HEK293 (cell line): ENCODE results near the gene PABPC4L.

Experiments
- CTCF ChIA-PET: fragments of 350-600 bp; formaldehyde crosslinking; extraction: SDS; loops from one replicate; lab custom pipeline; 2021; ENCODE audit warnings: antibody characterized with exemption; lab: Yijun Ruan, JAX
- POLR2A ChIA-PET: fragments of 300-600 bp; formaldehyde crosslinking; extraction: SDS; loops from one replicate; lab custom pipeline; 2020; ENCODE audit warnings: antibody characterized with exemption, inconsistent platforms; lab: Yijun Ruan, JAX
- H3K27ac ChIP-seq: fragments of 200-500 bp; sonication (Bioruptor generic); 2 replicates; pipeline ENCODE4 v1.5.1; 2014; ENCODE audit warnings: low read depth, low read length, control low read depth, inconsistent platforms; ENCODE audit errors: extremely low read depth
- H3K36me3 ChIP-seq, 2 experiments: fragments of 200-500 bp in 1 of 2; sonication (Bioruptor generic) in 1 of 2; 1 replicate in 1 of 2; 2 replicates in 1 of 2; pipeline ENCODE4 v1.5.1; 2014 to 2017; ENCODE audit warnings: inconsistent platforms in 2 of 2, low read length in 2 of 2; ENCODE audit not compliant: control insufficient read depth in 2 of 2, insufficient read depth in 1 of 2
- H3K4me1 ChIP-seq: fragments of 200-500 bp; sonication (Bioruptor generic); 2 replicates; pipeline ENCODE4 v1.5.1; 2014; ENCODE audit warnings: mild to moderate bottlenecking, low read length, inconsistent platforms; ENCODE audit not compliant: control insufficient read depth, insufficient read depth
- H3K4me3 ChIP-seq: 2 replicates; pipeline ENCODE4 v1.5.1; 2011; ENCODE audit warnings: low read depth, mild to moderate bottlenecking, control low read depth, low read length, moderate library complexity
- H3K9me3 ChIP-seq: fragments of 200-500 bp; sonication (Bioruptor generic); 2 replicates; pipeline ENCODE4 v1.5.1; 2014; ENCODE audit warnings: low read depth, low read length, inconsistent platforms; ENCODE audit not compliant: control insufficient read depth, insufficient read depth
- GLI2 ChIP-seq: fragments of 450-650 bp; formaldehyde crosslinking; IDR thresholded peaks from 2 replicates; pipeline ENCODE4; 2017; ENCODE audit warnings: missing biosample characterization, missing genetic modification characterization, low read depth, borderline replicate concordance
- GLIS1 ChIP-seq: fragments of 450-650 bp; formaldehyde crosslinking; IDR thresholded peaks from 2 replicates; pipeline ENCODE4 v1.5.1; 2016; ENCODE audit warnings: missing biosample characterization, missing genetic modification characterization
- HOXC10 ChIP-seq: sonication (generic); formaldehyde crosslinking; IDR thresholded peaks from 2 replicates; pipeline ENCODE4 v1.8.1; 2023; ENCODE audit warnings: mild to moderate bottlenecking, missing genetic modification reagents
- KLF10 ChIP-seq: fragments of 450-650 bp; IDR thresholded peaks from 2 replicates; pipeline ENCODE4 v1.5.1; 2018; ENCODE audit warnings: missing biosample characterization, mild to moderate bottlenecking, missing genetic modification characterization
- OSR2 ChIP-seq: fragments of 450-650 bp; formaldehyde crosslinking; IDR thresholded peaks from 2 replicates; pipeline ENCODE4 v1.5.1; 2016; ENCODE audit warnings: missing biosample characterization, missing genetic modification characterization
- ZBTB7A ChIP-seq: fragments of 450-650 bp; formaldehyde crosslinking; IDR thresholded peaks from 2 replicates; pipeline ENCODE4 v1.5.1; 2016; ENCODE audit warnings: low read depth, missing biosample characterization, missing genetic modification characterization
- ZEB2 ChIP-seq: fragments of 450-650 bp; formaldehyde crosslinking; IDR thresholded peaks from 2 replicates; pipeline ENCODE4 v1.5.1; 2016; ENCODE audit warnings: missing biosample characterization, missing genetic modification characterization
- ZFHX2 ChIP-seq: fragments of 450-650 bp; formaldehyde crosslinking; conservative IDR thresholded peaks from 2 replicates; pipeline ENCODE4 v1.5.1; 2016; ENCODE audit warnings: missing biosample characterization, missing genetic modification characterization
- ZNF112 ChIP-seq: fragments of 450-650 bp; formaldehyde crosslinking; IDR thresholded peaks from 2 replicates; pipeline ENCODE4 v1.5.0; 2017; ENCODE audit warnings: missing biosample characterization, missing genetic modification characterization
- ZNF146 ChIP-seq: fragments of 450-650 bp; formaldehyde crosslinking; IDR thresholded peaks from 2 replicates; pipeline ENCODE4 v1.5.1; 2016; ENCODE audit warnings: missing biosample characterization, missing genetic modification characterization
- ZNF211 ChIP-seq: fragments of 450-650 bp; formaldehyde crosslinking; IDR thresholded peaks from 2 replicates; pipeline ENCODE4 v1.5.1; 2016; ENCODE audit warnings: low read depth, missing biosample characterization, missing genetic modification characterization
- ZNF341 ChIP-seq: fragments of 450-650 bp; formaldehyde crosslinking; IDR thresholded peaks from 2 replicates; pipeline ENCODE4; 2016; ENCODE audit warnings: low read depth, missing biosample characterization, missing genetic modification characterization
- ZNF350 ChIP-seq: fragments of 450-650 bp; formaldehyde crosslinking; IDR thresholded peaks from 2 replicates; pipeline ENCODE4 v1.5.0; 2017; ENCODE audit warnings: missing biosample characterization, mild to moderate bottlenecking, missing genetic modification characterization
- ZNF362 ChIP-seq: fragments of 450-650 bp; formaldehyde crosslinking; IDR thresholded peaks from 2 replicates; pipeline ENCODE4 v1.5.1; 2016; ENCODE audit warnings: missing biosample characterization, missing genetic modification characterization
- ZNF404 ChIP-seq: fragments of 450-650 bp; formaldehyde crosslinking; IDR thresholded peaks from 2 replicates; pipeline ENCODE4 v1.5.1; 2017; ENCODE audit warnings: missing biosample characterization, missing genetic modification characterization
- ZNF501 ChIP-seq: fragments of 450-650 bp; formaldehyde crosslinking; IDR thresholded peaks from 2 replicates; pipeline ENCODE4 v1.5.1; 2016; ENCODE audit warnings: missing biosample characterization, missing genetic modification characterization
- ZNF514 ChIP-seq: fragments of 450-650 bp; formaldehyde crosslinking; IDR thresholded peaks from 2 replicates; pipeline ENCODE4 v1.5.1; 2016; ENCODE audit warnings: missing biosample characterization, missing genetic modification characterization
- ZNF549 ChIP-seq: fragments of 450-650 bp; IDR thresholded peaks from 2 replicates; pipeline ENCODE4 v1.5.1; 2018; ENCODE audit warnings: missing biosample characterization, missing genetic modification characterization, mild to moderate bottlenecking, inconsistent platforms, moderate library complexity
- ZNF561 ChIP-seq: fragments of 450-650 bp; IDR thresholded peaks from 2 replicates; pipeline ENCODE4 v1.5.1; 2018; ENCODE audit warnings: missing biosample characterization, missing genetic modification characterization, borderline replicate concordance
- ZNF626 ChIP-seq: fragments of 450-650 bp; sonication (Bioruptor Pico); formaldehyde crosslinking; IDR thresholded peaks from 2 replicates; pipeline ENCODE4 v1.5.1; 2018; ENCODE audit warnings: missing biosample characterization, missing genetic modification characterization, inconsistent platforms
- ZNF776 ChIP-seq: fragments of 450-650 bp; formaldehyde crosslinking; IDR thresholded peaks from 2 replicates; pipeline ENCODE4 v1.5.0; 2017; ENCODE audit warnings: missing biosample characterization, missing genetic modification characterization, borderline replicate concordance
- ZSCAN30 ChIP-seq: fragments of 450-650 bp; IDR thresholded peaks from 2 replicates; pipeline ENCODE4 v1.5.1; 2018; ENCODE audit warnings: missing biosample characterization, mild to moderate bottlenecking, missing genetic modification characterization, moderate library complexity
- TF ChIP-seq, protein P1 (sequence below): fragments of 450-650 bp; formaldehyde crosslinking; IDR thresholded peaks from 2 replicates; pipeline ENCODE4 v1.5.1; 2016; ENCODE audit warnings: missing biosample characterization, missing genetic modification characterization
- TF ChIP-seq, protein P2 (sequence below): fragments of 450-650 bp; formaldehyde crosslinking; IDR thresholded peaks from 2 replicates; pipeline ENCODE4 v1.5.1; 2016; ENCODE audit warnings: missing biosample characterization, missing genetic modification characterization, borderline replicate concordance

The PABPC4L gene

DNA sequence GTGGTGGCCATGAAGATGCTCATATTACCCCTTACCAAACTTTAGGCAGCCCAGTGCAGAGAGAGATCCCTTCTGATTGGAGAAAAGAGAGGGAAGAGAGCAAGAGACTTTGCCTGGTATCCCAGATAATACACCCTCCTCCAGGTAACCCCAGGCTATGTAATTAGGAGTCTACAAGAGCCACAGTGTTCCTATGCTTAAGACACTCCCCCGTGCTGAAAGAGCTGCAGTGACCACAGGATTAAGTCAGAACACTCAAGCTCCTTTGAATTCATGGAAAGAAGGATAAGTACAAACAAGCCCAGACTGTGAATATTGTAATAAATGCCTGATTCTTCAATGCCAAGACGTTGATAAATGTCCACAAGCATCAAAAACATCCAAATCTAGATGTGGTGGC is 41.4 kb downstream of the PABPC4L start:
- TF ChIP-seq ZNF514 (tag by site-specific recombination): no peak
- no peak for TF ChIP-seq ZBTB7A (tag by site-specific recombination)
- TF ChIP-seq, protein P1, sequence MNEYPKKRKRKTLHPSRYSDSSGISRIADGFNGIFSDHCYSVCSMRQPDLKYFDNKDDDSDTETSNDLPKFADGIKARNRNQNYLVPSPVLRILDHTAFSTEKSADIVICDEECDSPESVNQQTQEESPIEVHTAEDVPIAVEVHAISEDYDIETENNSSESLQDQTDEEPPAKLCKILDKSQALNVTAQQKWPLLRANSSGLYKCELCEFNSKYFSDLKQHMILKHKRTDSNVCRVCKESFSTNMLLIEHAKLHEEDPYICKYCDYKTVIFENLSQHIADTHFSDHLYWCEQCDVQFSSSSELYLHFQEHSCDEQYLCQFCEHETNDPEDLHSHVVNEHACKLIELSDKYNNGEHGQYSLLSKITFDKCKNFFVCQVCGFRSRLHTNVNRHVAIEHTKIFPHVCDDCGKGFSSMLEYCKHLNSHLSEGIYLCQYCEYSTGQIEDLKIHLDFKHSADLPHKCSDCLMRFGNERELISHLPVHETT (tag by site-specific recombination): no peak
- TF ChIP-seq, protein P2, sequence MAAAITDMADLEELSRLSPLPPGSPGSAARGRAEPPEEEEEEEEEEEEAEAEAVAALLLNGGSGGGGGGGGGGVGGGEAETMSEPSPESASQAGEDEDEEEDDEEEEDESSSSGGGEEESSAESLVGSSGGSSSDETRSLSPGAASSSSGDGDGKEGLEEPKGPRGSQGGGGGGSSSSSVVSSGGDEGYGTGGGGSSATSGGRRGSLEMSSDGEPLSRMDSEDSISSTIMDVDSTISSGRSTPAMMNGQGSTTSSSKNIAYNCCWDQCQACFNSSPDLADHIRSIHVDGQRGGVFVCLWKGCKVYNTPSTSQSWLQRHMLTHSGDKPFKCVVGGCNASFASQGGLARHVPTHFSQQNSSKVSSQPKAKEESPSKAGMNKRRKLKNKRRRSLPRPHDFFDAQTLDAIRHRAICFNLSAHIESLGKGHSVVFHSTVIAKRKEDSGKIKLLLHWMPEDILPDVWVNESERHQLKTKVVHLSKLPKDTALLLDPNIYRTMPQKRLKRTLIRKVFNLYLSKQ (tag by site-specific recombination): no peak
- no peak for TF ChIP-seq GLI2 (tag by site-specific recombination)
- no peak for TF ChIP-seq ZNF350 (tag by site-specific recombination)
- TF ChIP-seq KLF10 (tag by site-specific recombination): no peak
- no peak for TF ChIP-seq ZNF501
- no peak for TF ChIP-seq ZNF626 (tag by site-specific recombination)
- Histone ChIP-seq H3K9me3 (no peaks in the 10 kb centered on the region), H3K4me1 (no peaks in the 10 kb centered on the region), H3K27ac (no peak overlapping the region), H3K4me3 (no peak overlapping the region), H3K36me3 (no peaks in the 10 kb centered on the region)
- ChIA-PET POLR2A (no interaction called here), CTCF (no interaction called here)

DNA sequence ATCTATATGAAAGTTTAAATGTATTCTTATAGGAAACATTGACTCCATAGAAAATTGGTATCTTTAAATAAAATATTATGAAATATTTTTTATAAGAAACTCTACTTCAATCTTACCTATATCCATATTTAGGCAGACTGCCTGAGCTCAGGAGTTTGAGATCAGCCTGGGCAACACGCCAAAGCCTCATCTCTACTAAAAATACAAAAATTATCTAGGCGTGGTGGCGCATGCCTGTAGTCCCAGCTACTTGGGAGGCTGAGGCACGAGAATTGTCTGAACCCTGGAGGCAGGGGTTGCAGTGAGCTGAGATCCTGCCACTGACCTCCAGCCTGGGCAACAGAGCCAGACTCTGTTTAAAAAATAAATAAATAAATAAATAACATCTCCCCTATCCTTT is 47.5 kb downstream of the PABPC4L start:
- CTCF ChIA-PET: no interaction called here
- H3K27ac ChIP-seq: no peak overlapping the region
- no peak overlapping the region for H3K4me3 ChIP-seq
- no peak for TF ChIP-seq OSR2
- TF ChIP-seq GLIS1 (tag by site-specific recombination): no peak
- TF ChIP-seq ZNF146 (tag by site-specific recombination): no peak
- no peak for TF ChIP-seq ZNF561 (tag by site-specific recombination)
- TF ChIP-seq ZNF362 (tag by site-specific recombination): no peak
- TF ChIP-seq ZNF112: no peak
- no peak for TF ChIP-seq ZNF404 (tag by site-specific recombination)
- TF ChIP-seq ZSCAN30 (tag by site-specific recombination): no peak
- TF ChIP-seq ZNF776 (tag by site-specific recombination): no peak
- no peak for TF ChIP-seq ZNF341 (tag by site-specific recombination)
- TF ChIP-seq ZEB2: no peak
- TF ChIP-seq ZNF211 (tag by site-specific recombination): no peak
- no peak for TF ChIP-seq ZNF514 (tag by site-specific recombination)
- no peak for TF ChIP-seq HOXC10
- TF ChIP-seq ZNF549 (tag by site-specific recombination): no peak
- no peak for TF ChIP-seq KLF10 (tag by site-specific recombination)
- TF ChIP-seq ZFHX2 (tag by site-specific recombination): no peak
- TF ChIP-seq, all 188 proteins: peak for 0
- POLR2A ChIA-PET: interaction anchor here (0.6 kb wide), 1 partner anchor 10 kb away, joined by 4 read pairs; no protein-coding TSS in a partner anchor
- H3K9me3 ChIP-seq: no peaks in the 10 kb centered on the region
- no peaks in the 10 kb centered on the region for H3K4me1 ChIP-seq
- no peaks in the 10 kb centered on the region for H3K36me3 ChIP-seq
